Measurements from ENCODE around the gene SERPIND1. TPM values are rescaled to one million over a fixed set of nuclear protein-coding genes. Genes with fewer than 3 reads are reported as not detected.

SERPIND1 gene
- total RNA-seq, 4 donors from 2014 or later, result 0.24 to 0.37 TPM; not detected in 2

GRCh38 chr22:20834725-20835124 lies 60.8 kb downstream of the SERPIND1 start:
- DNase-seq (ENCODE audit: low spot score), result no peak
- no peak for ATAC-seq (ENCODE audit: low FRiP score)
- TF ChIP-seq CTCF (IDR thresholded peaks at IDR 0.05), result no peak

Other genes starting within 250 kb of the SERPIND1 start
- gene PI4KA, start 84.7 kb downstream of the SERPIND1 start, total RNA-seq, result 10 to 100 TPM; 62.1 to 97.2 (median 86.9) TPM
- 10 to 100 TPM; 17.2 to 25.1 (median 20.1) TPM for gene SNAP29, start 84.9 kb downstream of the SERPIND1 start, total RNA-seq
- 10 to 100 TPM; 37.9 to 51.6 (median 45.4) TPM for gene CRKL, start 143.3 kb downstream of the SERPIND1 start, total RNA-seq
- gene AIFM3, start 193.1 kb downstream of the SERPIND1 start, total RNA-seq, result 1 to 10 TPM; 1.0 to 2.6 (median 2.0) TPM
- 10 to 100 TPM; 45.8 to 66.5 (median 56.9) TPM for gene LZTR1, start 208.2 kb downstream of the SERPIND1 start, total RNA-seq
- 10 to 100 TPM; 27.4 to 34.2 (median 32.8) TPM for gene THAP7, start 228.0 kb downstream of the SERPIND1 start, total RNA-seq
- 1 to 10 TPM in 2 of 4 donors, not detected in 2; 1.0 to 1.9 TPM for gene P2RX6, start 241.1 kb downstream of the SERPIND1 start, total RNA-seq

All from omental fat pad (tissue), 4 donors.